DND-41 (cell line): ENCODE results near the gene B3GNT4.

Experiments used
- ATAC-seq: fragments of 200-7000 bp; cut with Tn5 transposase; 3 replicates; pipeline ENCODE4 v1.9.1; 2021; ENCODE audit warnings: low read depth; ENCODE audit not compliant: insufficient read depth
- DNase-seq: peaks from one replicate; pipeline ENCODE4 v3.0.0-alpha.2; 2020
- H2AFZ ChIP-seq: 2 replicates; pipeline ENCODE4 v1.6.0; 2012; ENCODE audit warnings: low read depth, low read length
- H3K27ac ChIP-seq: 2 replicates; pipeline ENCODE4 v1.5.1; 2012; ENCODE audit warnings: low read length, inconsistent platforms
- H3K27me3 ChIP-seq: fragments of 200-600 bp; sonication (generic); 2 replicates; pipeline ENCODE4 v1.6.0; 2012; ENCODE audit warnings: low read length, mild to moderate bottlenecking, inconsistent platforms; ENCODE audit not compliant: insufficient read depth, poor library complexity
- H3K36me3 ChIP-seq: 2 replicates; pipeline ENCODE4 v1.5.1; 2012; ENCODE audit warnings: low read length, inconsistent platforms; ENCODE audit not compliant: insufficient read depth
- H3K4me1 ChIP-seq: 2 replicates; pipeline ENCODE4 v1.5.1; 2012; ENCODE audit warnings: mild to moderate bottlenecking, low read length; ENCODE audit not compliant: insufficient read depth
- H3K4me2 ChIP-seq: 2 replicates; pipeline ENCODE4 v1.6.0; 2012; ENCODE audit warnings: mild to moderate bottlenecking, moderate library complexity, low read length, inconsistent platforms; ENCODE audit not compliant: insufficient read depth
- H3K4me3 ChIP-seq, 2 experiments: fragments of 200-600 bp in 1 of 2; shearing (Covaris generic) in 1 of 2; 2 replicates each; pipeline ENCODE4 v1.5.1; 2012 to 2016; ENCODE audit warnings: inconsistent platforms in 2 of 2, low read length in 2 of 2, mild to moderate bottlenecking in 2 of 2, low read depth in 1 of 2, moderate library complexity in 1 of 2
- H3K79me2 ChIP-seq: 2 replicates; pipeline ENCODE4 v1.6.0; 2012; ENCODE audit warnings: low read length, inconsistent platforms; ENCODE audit not compliant: insufficient read depth
- H3K9ac ChIP-seq: 2 replicates; pipeline ENCODE4 v1.6.0; 2012; ENCODE audit warnings: low read depth, mild to moderate bottlenecking, inconsistent platforms, low read length, moderate library complexity
- H3K9me3 ChIP-seq: 2 replicates; pipeline ENCODE4 v1.5.1; 2012; ENCODE audit warnings: low read length, moderate library complexity, mild to moderate bottlenecking, inconsistent platforms; ENCODE audit not compliant: insufficient read depth, severe bottlenecking
- H4K20me1 ChIP-seq: 2 replicates; pipeline ENCODE4 v1.6.0; 2012; ENCODE audit warnings: low read length; ENCODE audit not compliant: insufficient read depth
- CTCF ChIP-seq: IDR thresholded peaks from 2 replicates; pipeline ENCODE4 v1.5.1; 2012; ENCODE audit warnings: borderline replicate concordance, low read length, moderate library complexity, mild to moderate bottlenecking; ENCODE audit not compliant: poor library complexity, severe bottlenecking; ENCODE audit errors: extremely low read depth
- EZH2 ChIP-seq: IDR thresholded peaks from 3 replicates; pipeline ENCODE4 v1.6.1; 2012; ENCODE audit warnings: borderline replicate concordance, low read depth, mild to moderate bottlenecking, moderate library complexity, low read length, inconsistent platforms; ENCODE audit not compliant: severe bottlenecking

B3GNT4 gene

GRCh38 chr12:122189626-122190475 lies 13.7 kb upstream of the B3GNT4 start:
- H4K20me1 ChIP-seq, result no peaks in the 10 kb centered on the region
- no peak for TF ChIP-seq EZH2
- TF ChIP-seq CTCF, result no peak
- no peaks in the 10 kb centered on the region for H3K79me2 ChIP-seq
- DNase-seq (no peak), ATAC-seq (no peak)
- H3K9me3 ChIP-seq, result no peaks in the 10 kb centered on the region
- no peak overlapping the region for H3K4me2 ChIP-seq
- H3K36me3 ChIP-seq, result no peaks in the 10 kb centered on the region
- no peak overlapping the region for H3K9ac ChIP-seq
- H3K27me3 ChIP-seq, result no peaks in the 10 kb centered on the region
- no peak overlapping the region for H2AFZ ChIP-seq
- H3K4me1 ChIP-seq, result no peaks in the 10 kb centered on the region
- no peak overlapping the region for H3K4me3 ChIP-seq
- H3K27ac ChIP-seq, result no peak overlapping the region

GRCh38 chr12:122190842-122191668 lies 12.5 kb upstream of the B3GNT4 start:
- Histone ChIP-seq H3K79me2 (no peaks in the 10 kb centered on the region), H3K27me3 (no peaks in the 10 kb centered on the region), H3K4me1 (no peaks in the 10 kb centered on the region), H3K4me2 (no peak overlapping the region), H2AFZ (no peak overlapping the region), H3K36me3 (no peaks in the 10 kb centered on the region), H4K20me1 (no peaks in the 10 kb centered on the region), H3K9ac (no peak overlapping the region), H3K27ac (no peak overlapping the region), H3K9me3 (no peaks in the 10 kb centered on the region), H3K4me3 (no peak overlapping the region)
- ATAC-seq (peak; percentile 84), DNase-seq (peak; percentile 65)
- TF ChIP-seq EZH2 (no peak), CTCF (peak; percentile 87)

- no peak overlapping the region for H3K27ac ChIP-seq
- H3K4me2 ChIP-seq, result no peak overlapping the region
- H4K20me1 ChIP-seq, result no peaks in the 10 kb centered on the region
- no peaks in the 10 kb centered on the region for H3K79me2 ChIP-seq
- H3K9me3 ChIP-seq, result no peaks in the 10 kb centered on the region
- no peak overlapping the region for H3K4me3 ChIP-seq
- DNase-seq (no peak), ATAC-seq (no peak)
- H3K27me3 ChIP-seq, result peaks cover 1% of the 10 kb centered on the region
- H2AFZ ChIP-seq, result no peak overlapping the region
- H3K4me1 ChIP-seq, result no peaks in the 10 kb centered on the region
- no peaks in the 10 kb centered on the region for H3K36me3 ChIP-seq
- TF ChIP-seq EZH2 (no peak), CTCF (no peak)
- no peak overlapping the region for H3K9ac ChIP-seq
Measured at GRCh38 chr12:122192441-122192840, 11.1 kb upstream of the B3GNT4 start.
